HG03442 (cell line): Measurements from ENCODE around the gene NR4A1.

Source experiments
- ATAC-seq: cut with Tn5 transposase; IDR thresholded peaks from one replicate; pipeline ENCODE4 v1.9.1; 2021; ENCODE audit warnings: mild to moderate bottlenecking, moderate library complexity; ENCODE audit not compliant: unreplicated experiment

Gene NR4A1

DNA sequence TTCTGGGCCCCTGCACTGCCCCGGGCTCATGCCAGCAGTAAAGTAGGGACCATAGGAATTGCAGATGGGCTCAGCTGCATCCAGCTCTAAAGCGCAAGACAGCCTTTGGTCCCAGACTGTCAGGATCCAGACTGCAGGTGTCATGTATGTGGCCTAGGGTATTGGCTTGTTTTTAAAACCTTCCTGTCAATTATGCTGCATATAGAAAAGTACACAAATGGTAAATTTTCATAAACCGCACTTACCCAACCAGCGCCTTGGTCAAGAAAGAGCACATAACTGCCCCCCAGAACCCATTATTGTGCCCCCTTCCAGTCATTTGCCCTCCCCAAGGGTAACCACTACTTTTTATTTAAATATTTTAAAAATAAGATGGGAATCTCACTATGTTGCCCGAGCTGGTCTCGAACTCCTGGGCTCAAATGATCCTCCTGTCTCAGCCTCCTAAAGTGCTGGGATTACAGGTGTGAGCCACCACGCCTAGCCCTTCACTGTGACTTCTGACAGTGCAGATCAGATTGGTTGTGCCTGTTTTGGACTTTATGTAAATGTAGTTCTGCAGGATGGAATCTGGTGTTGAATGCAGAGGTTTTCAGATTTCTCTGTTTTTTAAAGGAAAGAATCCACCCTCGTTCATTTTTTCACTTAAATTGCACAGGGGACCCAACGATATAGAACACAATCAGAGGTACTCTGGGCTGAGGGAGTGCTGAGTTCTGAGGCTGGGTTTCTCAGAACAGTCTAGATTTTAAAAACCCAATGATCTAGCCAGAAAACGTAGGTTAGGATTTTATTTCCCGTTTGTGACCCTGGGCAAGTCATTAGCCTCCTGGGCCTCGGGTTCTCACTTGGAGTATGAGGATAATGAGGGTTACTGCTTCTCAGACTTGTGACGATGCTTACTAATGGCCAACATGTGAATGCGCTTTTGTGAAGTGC is 6.7 kb downstream of the NR4A1 start:
- ATAC-seq, result no peak

- no peak for ATAC-seq
These were observed 7.6 kb downstream of the NR4A1 start for GRCh38 chr12:52058631-52059361.

DNA sequence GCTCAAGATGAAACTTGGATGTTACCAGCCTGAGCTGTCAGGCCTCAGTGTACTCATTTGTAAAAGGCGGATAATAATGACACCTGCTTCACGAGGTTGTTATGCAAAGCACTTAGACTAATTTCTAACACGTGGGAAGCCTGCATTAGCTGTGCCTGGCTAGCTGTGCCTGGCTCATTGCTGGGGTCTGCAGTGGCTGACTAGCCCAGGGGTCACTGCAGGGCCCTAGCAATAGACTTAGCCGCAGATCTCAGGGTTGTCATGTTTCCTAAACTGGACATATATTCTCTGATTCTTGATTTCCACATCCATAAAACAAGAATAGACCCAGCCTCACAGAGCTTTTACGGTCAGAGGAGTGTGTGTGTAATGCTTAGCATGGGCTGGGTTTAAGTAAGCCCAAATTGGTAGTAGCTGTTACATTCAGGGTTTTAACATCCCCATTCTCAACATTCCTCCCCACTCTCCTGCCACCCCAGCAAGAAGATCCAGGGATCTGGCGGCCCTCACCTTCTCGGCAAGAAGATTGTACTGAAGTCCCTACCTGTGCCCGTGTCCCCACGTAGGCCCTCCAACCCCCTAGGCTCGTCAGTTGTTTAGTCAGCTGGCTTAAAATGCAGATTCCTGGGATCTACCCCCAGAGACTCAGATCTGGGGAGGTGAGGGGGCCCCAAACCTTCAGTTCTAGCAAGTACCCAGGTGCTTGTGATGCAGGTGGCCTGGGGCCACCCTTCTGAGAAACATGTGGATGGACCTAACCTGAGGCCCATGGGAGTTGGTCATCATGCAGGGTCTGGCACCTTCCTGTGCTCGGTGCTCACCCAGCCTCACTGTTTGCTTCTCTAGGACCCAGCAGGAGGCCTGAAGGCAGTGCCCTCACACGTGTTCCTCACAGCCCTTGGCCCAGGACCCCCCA is 8.6 kb downstream of the NR4A1 start:
- ATAC-seq, result no peak

DNA sequence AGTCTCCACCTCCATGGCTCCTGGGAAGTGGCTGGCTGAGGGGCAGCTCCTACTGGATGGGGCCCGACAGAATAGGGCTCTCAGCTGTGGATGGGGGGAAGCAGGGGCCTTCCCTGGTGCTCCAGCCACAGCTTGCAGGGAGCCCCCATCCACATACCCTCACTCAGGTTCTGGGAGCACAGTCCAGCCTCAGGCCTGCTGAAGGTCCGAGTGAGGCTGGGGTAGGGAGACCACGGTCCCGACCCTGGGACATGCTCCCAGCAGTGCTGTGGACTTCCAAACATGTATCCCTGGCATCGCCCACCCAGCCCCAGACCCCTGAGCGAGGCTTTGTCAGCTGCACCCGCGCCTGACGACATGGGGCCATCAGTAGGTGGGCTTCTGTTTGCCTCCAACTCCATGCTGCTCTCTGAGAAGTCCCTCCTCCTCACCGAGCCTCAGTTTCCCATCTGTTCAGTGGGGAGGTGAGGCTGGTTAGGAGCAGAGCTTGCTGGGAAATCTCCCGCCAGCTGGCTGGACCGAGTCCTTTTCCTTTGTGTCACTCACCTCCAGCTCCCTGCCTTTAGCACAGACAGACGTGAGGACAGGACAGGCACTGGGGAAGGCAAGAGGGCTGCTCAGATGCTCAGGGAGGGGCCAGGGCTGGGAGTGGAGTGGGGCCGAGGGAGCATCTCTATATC is 9.4 kb downstream of the NR4A1 start:
- no peak for ATAC-seq

- no peak for ATAC-seq
These were observed 10.4 kb downstream of the NR4A1 start for GRCh38 chr12:52061470-52062166.

DNA sequence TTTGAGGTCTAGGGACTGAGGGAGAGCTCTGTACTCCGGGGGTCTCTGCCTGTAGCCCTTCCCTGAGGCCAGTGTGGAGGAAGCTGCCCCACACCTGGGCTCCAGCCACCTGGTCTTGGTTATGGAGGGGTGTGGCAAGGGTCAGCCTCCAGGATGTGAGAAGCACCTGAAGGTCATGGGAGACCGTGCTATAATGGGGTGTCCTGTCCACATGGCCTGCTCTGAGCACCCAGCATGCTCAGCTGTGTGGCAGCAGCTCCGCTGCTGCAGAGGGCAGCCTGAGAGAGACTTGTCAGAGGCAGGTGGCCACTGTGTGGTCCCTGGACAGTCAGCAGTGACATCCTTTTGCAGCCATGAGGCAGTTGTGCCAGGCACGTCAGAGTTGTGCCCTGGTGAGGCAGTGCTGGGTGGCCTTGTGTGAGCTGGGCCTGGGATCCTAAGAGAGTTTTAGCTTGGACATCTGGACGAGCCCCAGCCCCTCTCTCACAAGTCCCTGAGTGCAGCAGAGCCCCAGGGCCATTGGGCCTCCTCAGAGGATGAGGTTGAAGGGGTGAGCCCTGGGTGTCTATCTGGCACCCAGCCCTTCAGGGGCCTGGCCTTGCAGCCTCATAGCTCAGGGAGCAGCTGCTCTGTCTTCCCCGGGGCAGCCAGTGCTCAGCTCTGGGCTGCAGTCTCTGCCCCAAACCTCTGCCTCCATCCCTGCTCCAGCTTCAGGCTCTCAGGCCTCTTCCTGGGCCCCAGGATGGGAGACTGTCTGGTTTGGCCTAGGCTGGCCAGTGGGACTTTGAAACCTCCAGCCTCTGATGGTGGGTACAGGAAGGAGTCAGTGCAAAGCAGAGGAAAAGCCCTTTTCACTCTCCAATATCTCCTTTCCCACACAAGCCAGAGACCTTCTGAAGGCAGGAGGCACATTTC is 11.2 kb downstream of the NR4A1 start:
- no peak for ATAC-seq

DNA sequence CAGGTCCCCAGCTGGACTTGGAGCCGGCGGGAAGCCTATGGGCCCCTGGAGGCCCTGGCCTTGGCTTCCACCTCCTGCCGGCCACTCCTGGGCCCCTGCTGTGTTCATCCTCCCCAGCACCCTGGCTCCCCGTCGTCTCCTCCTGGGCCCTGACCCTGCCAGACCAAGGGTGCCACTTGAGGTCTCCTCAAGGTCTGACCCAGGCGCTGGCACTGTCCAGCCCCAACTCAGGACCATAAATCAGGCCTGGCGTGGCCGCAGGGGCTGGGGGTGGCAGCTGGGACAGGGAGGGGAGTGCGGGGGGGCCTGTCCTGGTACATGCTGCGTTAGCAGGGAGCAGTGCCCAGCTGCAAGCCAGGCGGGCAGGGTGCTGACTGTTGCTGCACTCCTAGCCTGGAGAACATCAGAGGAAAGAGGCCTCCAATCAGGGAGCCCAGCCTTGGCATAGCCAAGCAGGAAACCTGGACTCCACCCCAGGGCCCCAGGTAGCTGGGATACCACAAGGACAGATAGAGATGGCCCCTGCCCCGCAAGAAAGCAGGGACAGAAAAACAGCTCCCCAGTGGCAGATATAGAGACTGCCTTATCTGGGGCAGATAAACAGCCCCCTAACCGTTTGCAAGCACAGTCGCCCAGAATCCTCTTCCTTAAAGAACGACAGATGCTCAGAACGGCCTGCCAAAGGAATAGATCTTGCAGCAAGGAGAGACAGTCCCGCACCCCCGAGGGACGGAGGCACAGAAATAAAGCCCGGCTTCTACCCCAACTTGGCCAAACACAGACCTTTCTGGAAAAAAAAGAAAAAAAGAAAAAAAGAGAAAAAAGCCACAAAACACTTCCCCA is 12.1 kb downstream of the NR4A1 start:
- no peak for ATAC-seq

DNA sequence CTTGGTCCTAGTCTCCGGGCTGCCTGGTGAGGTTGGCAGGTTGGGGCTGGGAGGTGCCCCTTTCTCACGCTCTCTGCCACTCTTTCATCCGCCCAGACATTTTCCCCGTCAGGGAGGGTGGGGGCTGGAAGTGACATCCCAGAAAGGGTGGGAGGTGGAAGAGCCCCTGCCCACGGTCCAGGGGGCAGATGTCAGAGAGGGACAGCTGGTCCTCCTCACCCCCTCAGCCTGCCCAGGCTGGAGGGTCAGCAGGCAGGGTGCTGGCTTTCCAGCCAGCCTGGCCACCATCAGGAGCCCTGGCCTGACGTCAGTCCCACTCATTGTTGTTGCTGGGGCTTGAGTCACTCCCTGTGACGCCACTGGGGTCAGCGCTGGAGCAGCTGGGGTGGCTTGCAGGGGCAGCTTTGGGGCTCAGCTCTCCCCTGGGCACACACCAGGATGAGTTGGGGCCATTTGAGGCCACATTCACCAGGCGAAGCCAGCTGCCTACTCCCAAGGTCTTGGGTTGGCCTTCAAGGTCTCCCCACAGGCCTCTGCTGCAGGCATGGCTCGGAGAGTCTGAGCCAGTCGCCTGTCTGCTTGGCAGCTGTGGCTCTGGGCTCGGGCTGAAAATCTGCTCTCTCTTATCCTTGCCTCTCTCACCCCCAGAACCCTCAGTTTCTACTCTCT is 12.9 kb downstream of the NR4A1 start:
- ATAC-seq, result no peak

GRCh38 chr12:52066346-52067080 is 15.3 kb downstream of the NR4A1 start:
- no peak for ATAC-seq

DNA sequence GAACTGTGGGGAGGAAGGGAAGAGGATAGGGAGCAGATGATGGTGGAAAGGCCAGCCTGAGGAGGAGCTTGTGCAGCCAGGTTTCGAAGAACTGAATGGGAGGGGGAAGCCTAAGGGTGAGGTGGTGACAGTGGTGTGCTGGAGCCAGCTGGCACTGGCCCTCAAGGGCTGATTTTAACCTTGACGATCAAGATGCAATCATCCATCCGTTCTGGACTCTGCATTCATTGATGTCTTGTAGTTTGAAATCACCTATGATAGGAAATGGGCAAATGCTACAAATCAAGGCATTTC is 15.8 kb downstream of the NR4A1 start:
- ATAC-seq, result no peak

DNA sequence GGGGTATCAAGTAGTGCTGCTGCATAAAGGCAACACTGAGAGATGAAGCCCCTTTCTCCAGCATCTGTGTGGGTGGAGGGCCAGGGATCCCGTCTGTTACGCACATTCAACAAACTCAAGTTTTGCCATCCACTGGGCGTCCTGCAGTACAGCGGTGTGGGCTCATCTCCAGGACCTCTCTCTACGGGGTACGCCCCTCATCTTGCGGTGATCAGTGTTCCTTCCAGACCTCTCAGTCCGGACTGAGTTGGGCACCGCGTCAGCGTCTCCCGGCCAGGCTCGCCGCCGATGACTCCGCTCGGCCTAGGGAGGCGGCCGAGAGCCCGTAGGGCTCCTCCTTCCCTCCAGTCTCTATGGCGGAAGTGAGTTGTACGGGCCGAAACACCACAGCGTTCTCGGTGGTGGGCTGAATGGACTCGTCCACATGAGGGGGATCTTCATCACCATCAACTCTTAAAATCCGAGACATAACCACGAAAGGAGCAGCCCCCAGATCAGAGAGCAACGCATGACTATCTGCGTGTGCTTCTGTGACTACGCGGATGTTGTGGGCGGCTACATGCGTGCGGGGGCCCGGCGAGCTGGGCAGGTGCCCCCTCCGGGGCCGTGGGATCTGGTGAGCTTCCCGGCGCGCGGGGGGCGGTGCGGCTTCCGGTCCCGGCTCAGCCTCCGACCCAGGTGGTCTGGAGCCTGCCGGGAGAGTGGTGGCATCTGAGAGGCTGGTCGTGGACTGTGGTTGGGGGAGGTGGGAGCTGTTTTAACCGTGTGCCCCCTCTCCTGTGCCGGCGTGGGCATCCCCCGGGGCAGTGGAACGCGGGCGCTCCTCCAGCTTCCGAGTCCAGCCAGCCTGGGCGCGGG is 18.3 kb downstream of the NR4A1 start, which contains the start of gene ATG101:
ATG101 (plus strand) TSS at position 652 of the 858 bp plus-strand sequence. CDS start 3,673 bp downstream, outside the sequence.
- ATAC-seq, result peak; percentile 92

DNA sequence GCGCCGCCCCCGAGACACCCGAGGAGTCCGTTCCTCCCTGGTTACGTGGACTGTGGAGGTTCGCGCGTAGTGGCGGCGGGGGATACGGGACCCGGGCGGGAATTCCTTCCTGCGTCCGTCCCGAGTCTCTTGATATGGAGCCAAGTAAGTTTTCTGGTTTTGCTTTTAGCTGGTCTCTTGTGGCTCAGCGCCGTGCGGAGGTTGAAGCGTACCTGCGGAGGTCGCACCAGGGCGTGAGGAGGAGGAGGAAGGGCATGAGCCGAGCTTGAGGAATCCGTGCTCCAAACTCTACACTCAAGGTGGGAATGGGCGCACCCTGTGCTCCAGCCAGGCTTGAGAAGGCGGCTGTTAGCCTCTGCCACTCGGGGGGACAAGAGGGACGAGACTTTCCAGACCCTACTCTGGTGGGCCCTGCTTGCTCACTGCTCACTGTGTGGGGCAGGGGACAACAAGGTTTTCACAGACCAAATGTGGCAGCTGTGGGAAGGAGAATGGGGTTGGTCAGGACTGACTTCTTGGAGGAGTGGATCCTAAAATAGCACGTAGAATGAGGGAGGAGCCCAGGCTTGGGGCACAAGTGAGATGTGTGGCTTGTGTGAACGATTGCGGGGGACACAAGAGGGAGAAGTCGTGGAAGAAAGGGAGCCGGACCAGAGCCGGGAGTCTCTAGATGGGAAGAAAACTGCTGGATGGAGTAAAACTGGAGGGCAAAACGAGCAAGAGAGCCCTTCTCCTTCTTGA is 19.1 kb downstream of the NR4A1 start:
- ATAC-seq, result no peak

DNA sequence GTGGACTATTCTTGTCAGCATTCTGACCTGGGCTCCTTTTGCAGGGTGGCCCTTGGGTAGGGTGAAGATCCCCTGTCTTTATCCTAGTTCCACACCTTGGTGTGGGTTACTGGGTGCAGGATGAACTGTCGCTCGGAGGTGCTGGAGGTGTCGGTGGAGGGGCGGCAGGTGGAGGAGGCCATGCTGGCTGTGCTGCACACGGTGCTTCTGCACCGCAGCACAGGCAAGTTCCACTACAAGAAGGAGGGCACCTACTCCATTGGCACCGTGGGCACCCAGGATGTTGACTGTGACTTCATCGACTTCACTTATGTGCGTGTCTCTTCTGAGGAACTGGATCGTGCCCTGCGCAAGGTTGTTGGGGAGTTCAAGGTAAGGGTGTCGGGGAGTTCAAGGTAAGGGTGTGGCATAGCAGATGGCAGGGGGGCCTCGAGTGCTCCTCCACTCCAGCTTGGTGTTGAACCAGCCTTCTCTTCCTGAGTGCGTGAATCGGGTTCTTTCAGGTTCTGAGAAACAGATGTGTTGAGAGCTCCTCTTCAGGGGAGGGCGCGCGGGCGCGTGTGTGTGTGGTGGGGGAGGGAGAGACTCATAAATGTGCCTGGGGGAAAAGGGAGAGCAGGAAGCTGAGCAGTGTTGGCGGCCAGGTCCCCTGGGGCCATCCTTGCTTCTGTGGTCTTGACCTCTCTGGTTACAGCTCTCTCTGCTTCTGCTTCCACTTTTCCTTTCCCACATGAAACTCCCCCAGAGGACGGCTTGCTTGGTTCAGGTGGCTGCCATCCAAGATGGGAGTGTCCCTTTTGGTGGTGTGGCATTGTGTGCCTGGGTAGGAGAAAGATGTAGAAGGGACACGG is 22.5 kb downstream of the NR4A1 start:
- no peak for ATAC-seq
